NCI-H748 (cell line): ENCODE measurements around the gene SLC6A2.
"Not testable (repeated sequence)": the region's sequence is repeated elsewhere in the genome, so short reads cannot be mapped to it uniquely, and the experiment has no call there.

Experiments
- DNase-seq: peaks from one replicate; lab custom pipeline; 2025; ENCODE audit not compliant: unreplicated experiment; lab: John Stamatoyannopoulos, UW

SLC6A2 gene

DNA sequence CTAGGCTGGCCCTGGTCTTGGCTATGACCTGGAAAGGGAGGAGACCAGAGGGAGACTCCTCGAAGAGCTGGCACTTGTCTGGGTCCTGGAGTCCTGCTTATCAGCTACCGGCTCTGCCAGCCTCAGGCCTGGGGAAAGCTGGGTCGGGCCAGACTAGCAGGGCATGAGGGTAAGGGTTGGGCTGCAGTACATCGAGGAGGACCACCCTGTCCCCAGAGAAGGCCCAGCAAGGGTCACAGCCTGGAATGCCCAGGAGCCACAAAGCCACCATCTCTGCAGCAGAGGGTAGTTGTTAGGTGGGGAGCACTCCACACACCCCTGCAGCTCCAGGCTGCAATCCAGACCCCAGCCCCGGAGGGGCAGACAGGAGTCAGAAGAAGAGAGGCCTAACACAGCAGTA lies 54.0 kb downstream of the SLC6A2 start:
- no peak for DNase-seq

DNA sequence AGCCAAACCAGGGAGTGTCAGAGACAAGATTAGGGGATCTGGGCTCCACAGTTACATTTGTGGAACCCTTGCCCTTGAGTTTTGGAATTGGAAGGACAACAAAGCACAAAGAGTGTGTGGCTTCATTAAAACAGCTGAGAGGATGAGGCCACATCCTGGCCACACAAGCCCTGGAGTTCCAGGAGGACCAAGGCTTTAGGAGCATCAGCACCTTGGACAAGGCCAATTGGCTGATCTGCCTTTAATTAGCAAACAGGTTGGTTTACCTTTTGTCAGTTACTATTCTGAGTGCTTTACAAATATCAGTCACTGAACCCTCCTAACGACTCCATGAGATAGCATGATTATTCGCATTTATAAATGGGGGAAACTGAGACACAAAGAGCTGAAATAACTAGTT lies 54.7 kb downstream of the SLC6A2 start:
- DNase-seq, result no peak

DNA sequence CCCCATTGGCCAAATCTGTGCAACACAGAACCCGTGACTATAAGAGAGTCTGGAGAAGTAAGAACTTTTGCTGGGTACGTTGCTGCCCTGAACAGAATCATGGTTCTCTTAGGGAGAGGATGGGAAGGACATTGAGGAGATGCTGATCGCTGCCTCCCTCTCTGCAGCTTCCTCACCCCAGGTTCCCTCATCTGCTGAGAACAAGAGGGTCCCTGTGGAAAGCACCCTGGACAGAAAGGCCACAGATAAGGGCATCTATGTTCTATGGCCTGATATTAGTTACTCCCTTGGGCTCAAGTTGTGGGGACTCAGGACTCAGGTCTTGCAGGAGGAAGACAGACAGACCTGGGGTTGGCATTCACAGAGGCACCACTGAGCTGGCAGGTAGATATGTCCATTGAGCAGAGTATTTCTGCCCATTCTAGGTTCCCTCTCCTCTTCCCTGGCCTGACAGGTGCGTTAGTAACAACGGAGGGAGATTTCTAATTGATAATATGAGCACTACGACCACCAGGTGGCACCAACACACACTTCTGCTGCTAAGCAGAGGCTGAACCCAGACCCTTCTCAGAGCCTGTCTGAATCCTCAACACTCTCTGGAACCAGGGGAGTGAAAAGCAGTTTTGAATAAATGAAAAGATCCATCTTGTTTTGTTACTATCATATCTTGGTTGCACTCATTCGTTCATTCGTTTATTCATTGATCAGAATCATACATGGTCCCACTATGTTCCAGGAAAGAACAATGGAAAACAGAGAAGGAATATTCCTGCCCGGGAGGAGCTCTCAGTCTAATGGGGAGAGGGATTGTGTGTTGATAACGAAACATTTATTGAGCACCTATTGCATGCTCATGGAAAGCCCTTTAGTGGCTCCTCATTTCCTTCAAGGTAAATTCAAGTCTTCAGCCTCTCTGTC lies 56.4 kb downstream of the SLC6A2 start:
- peak; percentile 41 for DNase-seq

- DNase-seq, result no peak
Measured at GRCh38 chr16:55713103-55713502, 57.3 kb downstream of the SLC6A2 start.

GRCh38 chr16:55717326-55717725 lies 61.5 kb downstream of the SLC6A2 start:
- no peak for DNase-seq

DNA sequence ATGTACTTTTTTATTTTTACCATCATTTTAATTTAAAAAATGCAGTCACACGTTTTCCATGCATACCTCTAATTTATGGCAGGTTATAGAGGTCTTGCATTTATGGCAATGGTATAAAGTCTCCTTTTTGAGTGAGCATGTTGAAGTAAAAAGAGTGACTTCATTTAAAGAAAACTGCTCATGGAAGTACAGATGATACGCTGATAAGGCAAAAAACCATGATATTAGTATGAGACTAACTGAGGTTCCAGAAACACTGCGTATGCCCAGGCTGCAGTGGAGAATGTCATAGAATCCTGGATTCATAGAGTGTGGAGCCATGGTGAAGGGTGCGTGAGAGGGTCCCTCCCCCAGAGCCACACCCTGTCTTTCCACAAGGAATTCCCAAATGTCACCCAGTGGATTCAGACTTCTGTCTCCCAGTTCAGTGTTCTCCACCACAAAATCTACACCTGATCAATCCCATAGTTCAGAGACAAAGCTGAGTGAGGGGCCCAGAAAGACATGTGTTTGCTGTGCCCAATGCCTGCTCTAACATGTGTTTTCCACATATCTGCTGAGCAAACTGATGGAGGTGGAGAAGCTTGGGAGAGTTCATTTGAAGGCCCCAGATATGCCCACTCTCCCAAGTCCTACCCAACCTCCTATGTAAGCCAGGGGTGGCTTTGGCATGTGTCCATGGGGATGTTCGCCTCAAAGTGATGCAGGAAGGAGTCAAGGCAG lies 69.4 kb downstream of the SLC6A2 start:
- no peak for DNase-seq

- no peak for DNase-seq
Measured at GRCh38 chr16:55728797-55729196, 73.0 kb downstream of the SLC6A2 start.

DNA sequence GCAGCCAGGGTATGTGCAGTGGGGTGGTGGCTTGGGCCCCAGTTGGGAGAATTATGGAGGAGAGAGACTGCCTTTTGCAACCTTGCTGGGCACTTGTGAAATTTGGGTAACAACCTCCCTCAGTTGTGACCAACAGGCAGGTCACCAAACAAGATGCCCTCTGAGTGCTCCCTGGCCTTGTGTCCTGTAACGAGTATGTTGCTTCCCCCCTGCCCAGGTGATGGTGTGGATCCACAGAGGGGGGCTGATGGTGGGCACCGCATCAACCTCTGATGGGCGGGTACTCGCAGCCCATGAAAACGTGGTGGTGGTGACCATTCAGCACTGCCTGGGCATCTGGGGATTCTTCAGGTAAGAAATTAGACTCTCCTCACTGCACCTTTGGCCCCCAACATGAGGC lies 74.3 kb downstream of the SLC6A2 start:
- no peak for DNase-seq

GRCh38 chr16:55732496-55732895 lies 76.7 kb downstream of the SLC6A2 start:
- no peak for DNase-seq

- no peak for DNase-seq
Measured at GRCh38 chr16:55734665-55735064, 78.9 kb downstream of the SLC6A2 start.

DNA sequence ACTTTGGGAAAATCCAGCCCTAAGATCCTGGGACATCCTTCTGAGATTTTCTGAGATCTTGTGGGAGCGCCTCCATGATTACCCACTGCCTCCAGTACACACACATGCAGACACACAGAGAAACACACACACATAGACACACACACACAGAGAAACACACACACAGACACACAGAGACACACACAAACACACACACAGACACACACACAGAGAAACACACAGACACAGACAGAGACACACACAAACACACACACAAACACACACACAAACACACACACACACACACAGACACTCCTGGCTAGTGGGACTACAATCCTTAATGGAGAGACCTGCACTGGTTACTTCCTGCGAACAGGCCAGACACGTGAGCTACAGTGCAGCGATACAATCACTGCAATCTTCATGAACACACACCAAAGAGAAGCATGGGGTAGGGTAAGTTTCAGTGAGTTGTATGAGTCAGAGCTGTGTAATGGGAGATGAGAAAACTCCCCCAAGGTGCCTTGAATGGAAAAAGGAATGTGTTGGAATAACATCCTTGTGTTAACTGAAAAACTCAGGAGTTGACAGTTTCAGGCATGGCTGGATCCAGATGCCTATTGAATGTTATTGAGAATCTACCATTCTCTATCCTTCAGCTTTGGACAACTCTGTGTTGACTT lies 79.5 kb downstream of the SLC6A2 start:
- no peak for DNase-seq

GRCh38 chr16:55736671-55737070 lies 80.9 kb downstream of the SLC6A2 start:
- no peak for DNase-seq

DNA sequence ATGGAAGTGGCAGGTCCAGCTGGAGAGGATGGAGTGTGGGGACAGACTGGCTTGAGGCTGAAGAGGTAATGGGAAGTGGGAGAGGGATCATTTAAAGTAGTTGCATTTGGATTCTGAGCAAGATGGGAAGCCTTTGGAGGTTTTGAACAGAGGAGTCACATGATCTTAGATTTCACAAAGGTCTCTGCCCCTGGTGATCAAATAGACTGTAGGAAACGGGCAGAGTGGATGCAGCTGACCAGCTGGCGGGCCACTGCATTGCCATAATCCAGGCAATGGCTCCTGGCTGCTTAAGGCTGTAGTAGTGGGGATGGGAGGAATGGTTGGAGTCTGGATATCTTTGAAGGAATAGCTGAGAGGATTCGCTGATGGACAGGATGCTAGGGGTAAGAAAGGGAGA lies 81.5 kb downstream of the SLC6A2 start:
- DNase-seq, result no peak

DNA sequence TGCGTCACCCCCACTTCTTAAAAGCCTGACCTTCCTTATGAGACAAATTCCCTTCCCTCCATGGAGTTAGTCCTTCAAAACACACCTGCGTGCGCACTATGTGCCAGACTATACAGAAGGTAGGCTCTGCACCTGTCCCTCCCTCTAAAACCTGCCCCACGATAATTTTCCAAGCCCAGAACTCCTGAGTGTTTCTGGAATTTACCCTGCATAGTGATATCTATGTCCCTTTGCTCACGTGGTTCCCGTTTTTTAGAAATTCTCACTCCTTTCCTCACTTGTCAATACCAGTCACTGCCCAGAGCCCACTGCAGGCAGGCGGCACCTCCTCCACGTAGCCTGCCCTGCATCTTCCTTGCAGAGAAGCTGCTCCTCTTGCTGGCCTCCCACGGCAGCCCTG lies 82.2 kb downstream of the SLC6A2 start:
- no peak for DNase-seq

DNA sequence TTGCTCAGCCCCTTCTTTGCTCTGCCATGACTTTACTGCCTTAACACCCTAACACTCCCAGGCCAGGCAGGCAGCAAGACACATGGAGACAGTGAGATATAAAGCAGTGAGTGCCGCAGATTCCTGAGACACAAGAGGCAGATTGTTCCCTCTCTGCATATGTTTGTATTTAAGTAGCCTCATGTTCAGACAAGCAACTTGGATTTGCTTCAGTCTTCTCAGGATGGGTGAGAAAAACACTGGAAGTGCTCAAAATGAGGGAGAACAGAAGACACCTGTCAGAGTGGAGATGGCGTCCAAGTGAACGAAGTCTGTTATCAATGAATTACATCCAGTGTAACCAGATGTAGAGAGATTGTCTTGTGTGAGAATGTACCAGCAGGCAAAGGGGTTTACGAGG lies 90.3 kb downstream of the SLC6A2 start:
- no peak for DNase-seq

DNA sequence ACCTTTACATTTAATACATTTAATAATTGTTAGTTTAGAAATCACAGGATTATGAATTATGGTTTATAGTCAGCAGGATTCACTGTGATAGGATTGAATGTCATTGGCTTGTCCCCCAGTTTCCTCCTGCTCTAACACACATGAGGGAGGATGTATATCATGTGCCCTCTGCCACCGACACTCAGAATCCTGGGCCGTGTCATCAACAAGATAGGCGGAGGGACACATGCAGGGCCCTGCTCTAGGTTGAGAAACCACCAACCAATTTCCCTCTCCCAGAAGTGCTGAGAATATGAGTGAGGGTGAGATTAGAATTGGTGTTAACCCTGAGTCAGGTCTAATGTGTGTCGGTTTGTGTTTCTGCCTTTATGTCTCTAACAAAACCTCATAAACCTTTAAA lies 92.0 kb downstream of the SLC6A2 start:
- DNase-seq, result no peak

GRCh38 chr16:55752465-55753144 lies 96.8 kb downstream of the SLC6A2 start:
- DNase-seq, result not testable (repeated sequence)

DNA sequence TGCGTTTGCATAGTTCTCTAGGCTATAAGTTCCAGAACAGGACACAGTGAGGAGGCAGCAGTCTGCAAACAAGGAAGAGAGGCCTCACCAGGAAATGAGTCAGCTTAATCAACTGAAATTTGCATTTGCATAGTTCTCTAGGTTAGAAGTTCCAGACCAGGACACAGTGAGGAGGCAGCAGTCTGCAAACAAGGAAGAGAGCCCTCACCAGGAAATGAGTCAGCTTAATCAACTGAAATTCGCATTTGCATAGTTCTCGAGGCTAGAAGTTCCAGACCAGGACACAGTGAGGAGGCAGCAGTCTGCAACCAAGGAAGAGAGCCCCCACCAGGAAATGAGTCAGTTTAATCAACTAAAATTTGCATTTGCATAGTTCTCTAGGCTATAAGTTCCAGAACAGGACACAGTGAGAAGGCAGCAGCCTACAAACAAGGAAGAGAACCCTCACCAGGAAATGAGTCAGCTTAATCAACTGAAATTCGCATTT lies 97.4 kb downstream of the SLC6A2 start:
- DNase-seq, result not testable (repeated sequence)
